Stimulated activated CD4-positive, alpha-beta T cell treated with anti-CD3 and anti-CD28 coated beads, TNF-alpha, amount 100 ng/mL, for 1 hour (primary cell): ENCODE results near the gene GRAMD2B.
"Not testable (repeated sequence)": the region's sequence is repeated elsewhere in the genome, so short reads cannot be mapped to it uniquely, and the experiment has no call there.

Experiments used
- DNase-seq, 3 donors: peaks; one replicate each; pipeline ENCODE4 v3.0.0-alpha.2; 2020; ENCODE audit warnings: low read depth in 3 of 3, low spot score in 1 of 3

Gene GRAMD2B, protein sequence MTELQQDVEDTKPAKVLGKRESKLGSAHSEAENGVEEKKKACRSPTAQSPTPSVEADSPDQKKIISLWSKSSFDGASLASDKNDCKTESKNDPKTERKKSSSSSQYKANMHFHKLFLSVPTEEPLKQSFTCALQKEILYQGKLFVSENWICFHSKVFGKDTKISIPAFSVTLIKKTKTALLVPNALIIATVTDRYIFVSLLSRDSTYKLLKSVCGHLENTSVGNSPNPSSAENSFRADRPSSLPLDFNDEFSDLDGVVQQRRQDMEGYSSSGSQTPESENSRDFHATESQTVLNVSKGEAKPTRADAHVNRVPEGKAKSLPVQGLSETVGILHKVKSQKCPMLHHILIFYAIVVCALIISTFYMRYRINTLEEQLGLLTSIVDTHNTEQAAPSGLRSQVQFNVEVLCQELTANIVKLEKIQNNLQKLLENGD

DNA sequence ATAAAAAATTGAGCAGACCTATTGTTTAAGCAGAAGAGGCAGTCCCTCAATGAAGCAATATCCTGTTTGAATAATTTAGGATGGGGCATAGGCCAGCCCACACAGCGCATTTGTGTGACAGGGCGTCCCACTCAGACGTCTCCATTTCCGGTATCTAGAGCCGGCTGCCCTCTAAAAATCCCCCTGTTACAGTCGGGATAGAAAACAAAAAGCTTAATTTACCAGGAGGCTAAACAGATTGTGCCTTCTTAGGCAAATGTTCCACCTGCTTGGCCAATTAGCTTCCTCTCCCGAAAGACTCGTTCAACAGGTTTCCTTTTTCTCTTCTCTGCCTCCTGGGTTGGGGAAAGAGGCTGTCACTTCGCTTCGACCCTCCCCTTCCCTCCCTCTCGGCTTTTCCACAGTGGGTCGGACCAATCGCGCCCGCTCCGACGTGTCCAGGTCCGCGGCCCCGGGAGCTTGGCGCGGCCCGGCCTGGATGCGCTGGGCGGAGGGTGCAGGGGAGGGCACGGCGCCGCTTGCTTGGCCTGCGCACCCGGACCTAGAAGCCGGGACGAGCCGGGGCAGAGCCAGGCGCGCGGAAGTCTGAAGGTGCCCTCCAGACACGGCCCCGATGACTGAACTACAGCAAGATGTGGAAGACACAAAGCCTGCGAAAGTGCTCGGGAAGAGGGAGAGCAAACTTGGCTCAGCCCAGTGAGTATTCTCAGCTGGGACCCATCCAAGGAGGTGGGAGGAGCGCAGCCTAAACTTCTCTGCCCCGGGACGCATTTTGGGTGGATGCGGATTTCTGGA lies at the start of gene GRAMD2B:
GRAMD2B (plus strand) TSS at position 416 of the 795 bp plus-strand sequence; CDS start at position 614, 198 bp downstream.
- peak; percentile 13 to 40 (median 29) for DNase-seq

DNA sequence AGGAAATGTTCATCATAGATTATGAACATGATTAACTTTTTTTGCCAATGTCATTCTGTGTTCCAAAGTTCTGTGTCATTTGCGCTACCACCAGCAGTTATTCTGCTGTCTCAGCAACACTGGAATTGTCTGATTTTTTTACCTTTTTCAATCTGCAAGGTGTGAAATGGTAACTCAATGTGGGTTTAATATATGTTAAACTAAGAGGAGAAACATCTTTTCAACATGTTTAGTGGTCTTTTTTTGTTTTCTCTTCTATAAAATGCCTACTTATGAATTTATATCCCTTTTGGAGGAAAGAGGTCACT lies 49.1 kb upstream of the GRAMD2B start:
- DNase-seq: no peak

DNA sequence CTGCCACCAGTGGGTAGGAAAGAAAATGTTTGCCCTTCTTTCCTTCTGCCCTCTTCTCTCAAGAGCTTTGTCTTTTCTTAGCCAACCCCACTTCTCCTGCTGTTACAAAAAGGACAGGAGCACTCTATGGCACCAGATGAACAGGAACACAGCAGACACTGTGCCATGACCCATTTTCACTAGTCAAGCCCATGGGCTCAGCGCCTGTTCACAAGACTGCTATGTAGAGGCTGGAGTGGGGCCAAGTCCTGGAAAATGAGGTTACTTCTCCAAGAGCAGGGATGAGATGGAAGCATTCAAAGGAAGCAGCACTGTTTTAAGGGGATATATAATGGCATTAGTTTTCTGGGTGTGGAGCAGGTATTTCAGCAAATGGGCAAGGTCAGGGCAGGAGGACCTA lies 46.8 kb upstream of the GRAMD2B start:
- no peak for DNase-seq

DNA sequence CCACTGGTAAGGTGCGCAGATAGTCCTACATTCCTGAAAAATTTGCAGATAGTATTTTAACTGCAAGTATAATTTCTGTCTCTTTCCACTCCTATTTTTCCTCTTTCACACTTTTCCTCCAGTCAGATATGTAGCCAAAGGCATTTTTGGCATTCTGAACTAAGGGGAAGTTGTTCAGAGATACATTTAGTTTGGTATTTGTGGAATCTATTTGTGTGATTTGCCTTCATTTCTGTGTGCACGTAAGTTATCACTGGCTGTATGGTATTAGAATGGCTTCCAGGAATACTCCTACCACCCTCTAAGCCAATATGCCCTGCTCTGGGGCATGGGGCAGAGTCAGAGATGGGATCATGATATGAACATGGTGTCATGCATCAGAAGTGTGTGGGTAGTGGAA lies 45.8 kb upstream of the GRAMD2B start:
- no peak for DNase-seq

DNA sequence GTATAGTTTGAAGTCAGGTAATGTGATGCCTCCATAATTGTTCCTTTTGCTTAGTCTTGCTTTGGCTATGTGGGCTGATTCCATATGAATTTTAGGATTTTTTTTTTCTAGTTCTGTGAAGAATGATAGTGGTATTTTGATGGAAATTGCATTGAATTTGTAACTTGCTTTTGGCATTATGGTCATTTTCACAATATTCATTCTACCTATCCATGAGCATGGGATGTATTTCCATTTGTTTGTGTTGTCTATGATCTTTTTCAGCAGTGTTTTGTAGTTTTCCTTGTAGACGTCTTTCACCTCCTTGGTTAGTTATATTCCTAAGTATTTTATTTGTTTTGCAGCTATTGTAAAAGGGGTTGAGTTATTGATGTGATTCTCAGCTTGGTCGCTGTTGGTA lies 42.9 kb upstream of the GRAMD2B start:
- not testable (repeated sequence) for DNase-seq

DNA sequence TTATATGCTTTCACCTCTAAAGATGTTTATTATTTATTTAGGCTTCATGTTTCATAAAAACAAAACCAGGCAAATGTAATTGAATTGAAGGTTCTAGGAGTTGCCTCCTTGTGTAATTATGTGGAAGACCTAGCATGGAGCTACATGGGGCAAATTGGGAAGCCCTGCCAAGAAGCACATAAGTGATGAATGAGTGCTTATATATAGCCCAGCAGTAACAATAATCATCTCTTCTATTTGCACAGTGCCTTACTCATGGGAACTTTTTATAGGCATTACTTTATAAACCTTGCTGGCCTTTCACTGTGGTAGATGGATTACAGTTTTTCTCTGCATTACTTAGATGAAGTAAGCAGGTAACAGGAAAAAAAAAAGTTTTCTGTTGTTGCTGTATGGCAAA lies 40.0 kb upstream of the GRAMD2B start:
- DNase-seq: no peak

DNA sequence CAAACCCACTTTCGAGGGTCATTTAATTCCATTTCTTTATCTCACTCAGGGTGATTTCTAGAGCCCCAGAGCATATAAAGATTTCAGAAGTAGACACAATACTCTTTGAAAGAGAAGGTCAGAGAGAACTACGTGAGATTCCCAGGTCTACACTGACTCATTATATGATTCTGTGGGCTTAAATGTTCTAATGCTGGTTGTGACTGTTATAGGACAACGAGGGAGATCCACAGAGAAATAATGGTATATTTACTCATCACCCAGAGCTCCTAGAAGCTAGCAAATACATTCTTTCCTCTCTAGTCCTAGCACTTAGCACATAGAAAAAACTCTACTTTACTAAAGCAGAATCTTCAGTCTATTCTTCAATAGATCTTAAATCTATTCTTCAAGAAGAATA lies 39.4 kb upstream of the GRAMD2B start:
- DNase-seq: no peak

DNA sequence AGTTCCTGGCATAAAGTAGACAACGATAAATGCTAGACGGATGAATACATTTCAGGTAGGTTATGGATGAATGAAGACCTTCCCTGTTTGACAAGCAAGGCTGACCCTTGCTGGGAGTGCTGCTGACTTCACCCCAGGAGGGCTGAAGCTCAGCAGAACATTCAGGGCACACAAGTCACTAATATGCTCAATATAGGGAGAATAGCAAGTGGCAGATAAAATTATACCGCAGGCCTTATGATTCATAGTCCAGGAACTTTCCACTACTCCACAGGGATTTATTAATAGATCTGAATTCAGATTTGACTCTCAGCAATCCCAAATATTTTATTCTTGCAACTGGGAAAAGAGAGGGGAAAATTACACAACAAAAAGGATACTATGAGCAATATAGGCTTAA lies 38.2 kb upstream of the GRAMD2B start:
- DNase-seq: no peak

DNA sequence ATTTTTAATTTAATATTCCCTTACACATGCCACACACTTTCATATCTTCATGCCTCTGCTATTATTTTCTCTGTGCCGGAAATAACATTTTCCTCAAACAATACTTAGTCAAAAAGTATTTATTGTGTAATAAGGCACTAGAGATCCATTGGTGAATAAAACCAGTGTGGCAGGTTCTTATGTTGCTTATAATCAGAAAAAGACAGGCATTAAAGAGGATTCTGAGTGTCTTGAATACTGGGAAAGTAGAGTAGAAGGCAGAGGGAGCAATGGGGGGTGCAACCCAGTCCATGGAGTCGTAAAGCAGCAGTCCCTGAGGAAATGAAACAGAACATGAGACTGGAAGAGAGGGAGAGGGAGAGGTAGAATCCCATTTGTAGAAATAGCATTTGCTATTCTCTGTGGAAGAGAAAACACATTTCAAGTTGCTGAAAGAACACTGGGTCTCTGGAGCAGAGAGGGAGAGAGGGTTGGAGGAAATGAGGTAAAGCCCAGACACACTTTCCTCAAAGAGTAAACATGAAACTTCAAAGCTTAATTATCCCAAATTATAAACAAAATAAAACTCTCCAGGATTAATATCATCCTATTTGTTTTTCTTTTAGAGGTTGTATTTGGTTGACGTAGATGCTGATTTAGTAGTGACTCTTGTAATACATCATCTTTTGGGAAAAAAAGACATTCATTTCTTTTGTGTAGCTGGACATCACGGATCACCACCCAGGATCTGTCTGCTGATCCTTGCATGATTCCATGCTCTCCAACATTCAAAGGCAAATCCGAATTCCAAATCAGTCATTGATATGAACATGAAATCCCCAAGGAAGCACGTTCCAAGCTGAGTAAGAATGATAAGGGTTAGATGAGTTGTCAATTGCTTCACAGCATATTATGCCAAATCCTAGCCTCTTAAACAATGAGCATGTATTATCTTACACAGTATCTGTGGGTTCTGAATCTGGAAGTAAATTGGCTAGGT lies 37.4 kb upstream of the GRAMD2B start:
- DNase-seq: no peak

DNA sequence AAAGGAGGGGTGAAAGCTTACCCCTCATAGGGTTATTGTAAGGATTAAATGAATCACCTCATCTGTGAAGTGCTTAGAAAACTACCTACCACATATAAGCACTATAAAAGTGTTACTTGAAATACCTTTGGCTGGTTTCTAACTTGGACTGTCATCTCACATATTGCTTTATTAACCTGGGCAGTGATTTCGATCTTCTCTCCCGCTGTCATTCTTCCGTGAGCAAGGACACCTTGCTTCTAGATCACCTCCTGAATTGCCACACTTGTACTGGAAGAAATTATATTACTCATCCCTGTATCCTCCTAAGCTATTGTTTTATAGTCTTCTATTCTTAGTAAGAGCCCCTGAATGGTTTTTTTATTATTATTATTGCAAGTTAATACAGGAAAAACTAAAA lies 34.0 kb upstream of the GRAMD2B start:
- no peak for DNase-seq

DNA sequence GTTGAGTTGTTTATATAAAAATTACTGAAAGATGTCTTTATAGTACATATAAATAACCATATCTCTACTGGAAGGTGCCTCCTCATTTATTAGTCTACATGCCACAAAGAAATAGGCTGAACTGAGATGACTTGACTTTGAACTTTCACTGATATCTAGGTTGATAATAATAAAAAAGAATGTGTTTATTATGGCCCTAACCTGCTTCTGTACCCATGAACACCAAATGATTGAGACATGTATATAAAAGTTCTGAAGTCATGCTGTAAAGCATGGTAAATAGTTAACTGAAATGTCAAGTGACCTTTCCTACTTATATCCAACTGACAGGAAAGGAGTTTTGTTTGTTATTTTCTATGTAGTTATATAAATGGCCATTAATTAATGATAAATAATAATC lies 33.2 kb upstream of the GRAMD2B start:
- no peak for DNase-seq

DNA sequence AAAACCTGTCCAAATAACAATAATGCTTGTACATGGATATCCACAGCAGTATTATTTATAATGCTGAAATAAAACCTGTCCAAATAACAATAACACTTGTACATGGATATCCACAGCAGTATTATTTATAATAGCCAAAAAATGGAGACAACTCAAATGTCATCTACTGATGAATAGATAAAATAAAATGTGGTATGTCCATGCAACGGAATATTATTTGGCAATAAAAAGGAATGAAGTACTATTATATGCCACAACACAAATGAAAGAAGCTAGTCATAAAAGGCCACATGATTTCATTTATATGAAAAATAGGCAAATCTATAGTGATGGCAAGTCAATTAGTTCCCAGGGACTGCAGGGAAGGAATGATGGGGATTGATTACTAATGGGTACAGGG lies 31.8 kb upstream of the GRAMD2B start:
- DNase-seq: no peak

DNA sequence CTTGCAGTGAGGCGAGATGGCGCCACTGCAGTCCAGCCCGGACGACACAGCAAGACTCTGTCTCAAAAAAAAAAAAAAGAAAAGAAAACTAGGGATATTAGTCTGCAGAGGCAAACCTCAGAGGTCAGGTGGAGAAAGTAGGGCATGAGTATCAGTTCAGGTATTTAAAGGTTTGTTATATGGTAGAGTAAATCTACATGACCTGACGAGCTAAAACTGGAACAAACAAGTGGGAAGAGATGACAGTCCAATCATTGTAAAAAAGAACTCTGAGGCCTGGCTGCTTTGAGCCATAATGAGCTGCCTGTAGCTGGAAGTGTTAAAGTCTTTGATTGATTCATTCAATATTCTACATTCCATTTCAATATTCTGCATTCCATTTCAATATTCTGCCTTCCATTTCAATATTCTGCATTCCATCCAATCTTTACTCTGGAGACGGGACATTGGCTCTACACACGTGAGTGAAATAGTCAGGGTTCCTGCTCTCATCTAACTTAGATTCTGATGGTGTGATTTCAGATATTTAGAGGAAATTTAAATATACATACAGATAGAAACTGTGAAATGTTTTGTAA lies 28.9 kb upstream of the GRAMD2B start:
- no peak for DNase-seq

DNA sequence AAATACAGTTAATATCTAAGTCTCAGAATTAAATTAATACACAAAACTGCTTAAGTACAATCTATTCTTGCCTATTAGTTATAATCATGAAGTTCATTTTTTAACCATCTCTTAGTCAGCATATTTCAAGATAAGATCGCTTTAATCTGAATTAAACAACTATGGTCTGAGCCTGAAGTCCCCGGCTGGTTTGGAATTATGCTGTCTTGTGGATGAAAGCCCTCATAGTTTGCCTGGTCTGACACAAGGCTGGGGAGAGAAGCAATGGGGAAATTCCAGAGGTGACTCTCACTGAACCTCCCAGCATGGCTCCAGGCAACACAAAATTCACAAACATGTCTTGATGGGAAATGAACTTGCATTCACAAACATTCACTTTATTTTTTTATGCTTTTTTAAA lies 28.0 kb upstream of the GRAMD2B start:
- no peak for DNase-seq

DNA sequence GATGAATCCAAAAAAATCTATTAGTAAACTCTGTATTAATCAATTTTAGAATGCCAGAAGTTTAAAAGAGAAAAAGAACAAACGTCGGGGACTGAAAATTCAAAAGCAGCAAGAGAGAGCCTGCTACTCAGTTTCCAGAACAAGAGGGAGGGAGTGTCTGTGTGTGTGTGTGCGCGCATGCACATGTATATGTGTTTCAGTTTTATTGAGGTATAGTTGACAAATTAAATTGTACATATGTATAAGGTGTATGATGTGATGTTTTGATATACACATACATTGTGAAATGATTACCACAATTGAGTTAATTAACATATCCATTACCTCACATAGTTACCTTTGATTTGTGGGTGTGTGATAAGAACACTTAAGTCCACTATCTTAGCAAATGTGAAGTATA lies 27.6 kb upstream of the GRAMD2B start:
- no peak for DNase-seq

DNA sequence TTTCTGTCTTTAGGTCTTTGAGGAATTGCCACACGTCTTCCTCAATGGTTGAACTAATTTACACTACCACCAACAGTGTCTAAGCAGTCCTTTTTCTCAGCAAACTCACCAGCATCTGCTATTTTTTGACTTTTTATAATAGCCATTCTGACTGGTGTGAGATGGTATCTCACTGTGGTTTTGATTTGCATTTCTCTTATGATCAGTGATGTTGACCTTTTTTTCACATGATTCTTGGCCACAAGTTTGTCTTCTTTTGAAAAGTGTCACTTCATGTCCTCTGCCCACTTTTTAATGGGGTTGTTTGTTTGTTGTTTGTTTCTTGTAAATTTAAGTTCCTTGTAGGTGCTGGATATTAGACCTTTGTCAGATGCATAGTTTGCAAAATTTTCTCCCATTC lies 26.5 kb upstream of the GRAMD2B start:
- not testable (repeated sequence) for DNase-seq

DNA sequence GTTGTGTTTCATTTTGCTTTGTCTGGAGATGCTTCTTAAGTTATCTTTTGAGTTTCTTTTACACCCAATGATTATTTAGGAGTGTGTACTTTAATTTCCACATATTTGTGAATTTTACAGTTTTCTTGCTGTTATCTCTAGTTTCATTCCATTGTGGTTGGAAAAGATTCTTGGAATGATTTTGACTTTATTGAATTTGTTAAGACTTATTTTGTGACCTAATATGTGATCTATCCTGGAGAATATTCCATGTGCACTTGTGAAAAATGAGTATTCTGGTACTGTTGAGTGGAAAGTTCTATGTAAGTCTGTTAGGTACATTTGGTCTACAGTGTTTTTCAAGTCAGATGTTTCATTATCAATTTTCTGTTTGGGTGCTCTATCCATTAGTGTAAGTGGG lies 24.4 kb upstream of the GRAMD2B start:
- DNase-seq: no peak

DNA sequence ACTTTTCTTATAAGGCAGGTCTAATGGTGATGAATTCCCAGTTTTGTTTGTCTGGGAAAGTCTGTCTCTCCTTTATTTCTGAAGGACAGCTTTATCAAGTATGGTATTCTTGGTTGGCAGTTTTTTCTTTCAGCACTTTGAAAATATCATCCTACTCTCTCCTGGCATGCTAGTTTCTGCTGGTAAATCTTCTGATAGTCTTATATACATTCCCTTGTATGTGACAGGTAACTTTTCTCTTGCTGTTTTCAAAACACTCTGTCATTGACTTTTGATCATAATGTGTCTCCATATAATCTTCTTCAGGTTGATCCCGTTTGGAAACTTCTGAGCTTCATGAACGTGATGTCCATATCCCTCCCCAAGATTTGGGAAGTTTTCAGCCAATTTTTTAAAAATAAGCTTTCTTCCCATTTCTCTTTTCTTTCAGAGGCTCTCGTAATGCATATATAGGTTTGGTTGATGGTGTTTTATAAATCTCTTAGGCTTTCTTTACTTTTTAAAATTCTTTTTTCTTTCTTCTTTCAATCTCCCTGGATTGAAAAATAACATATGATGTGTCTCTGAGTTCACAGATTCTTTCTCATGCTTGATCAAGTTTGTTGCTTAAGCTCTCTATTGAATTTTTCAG lies 22.5 kb upstream of the GRAMD2B start:
- DNase-seq: no peak

DNA sequence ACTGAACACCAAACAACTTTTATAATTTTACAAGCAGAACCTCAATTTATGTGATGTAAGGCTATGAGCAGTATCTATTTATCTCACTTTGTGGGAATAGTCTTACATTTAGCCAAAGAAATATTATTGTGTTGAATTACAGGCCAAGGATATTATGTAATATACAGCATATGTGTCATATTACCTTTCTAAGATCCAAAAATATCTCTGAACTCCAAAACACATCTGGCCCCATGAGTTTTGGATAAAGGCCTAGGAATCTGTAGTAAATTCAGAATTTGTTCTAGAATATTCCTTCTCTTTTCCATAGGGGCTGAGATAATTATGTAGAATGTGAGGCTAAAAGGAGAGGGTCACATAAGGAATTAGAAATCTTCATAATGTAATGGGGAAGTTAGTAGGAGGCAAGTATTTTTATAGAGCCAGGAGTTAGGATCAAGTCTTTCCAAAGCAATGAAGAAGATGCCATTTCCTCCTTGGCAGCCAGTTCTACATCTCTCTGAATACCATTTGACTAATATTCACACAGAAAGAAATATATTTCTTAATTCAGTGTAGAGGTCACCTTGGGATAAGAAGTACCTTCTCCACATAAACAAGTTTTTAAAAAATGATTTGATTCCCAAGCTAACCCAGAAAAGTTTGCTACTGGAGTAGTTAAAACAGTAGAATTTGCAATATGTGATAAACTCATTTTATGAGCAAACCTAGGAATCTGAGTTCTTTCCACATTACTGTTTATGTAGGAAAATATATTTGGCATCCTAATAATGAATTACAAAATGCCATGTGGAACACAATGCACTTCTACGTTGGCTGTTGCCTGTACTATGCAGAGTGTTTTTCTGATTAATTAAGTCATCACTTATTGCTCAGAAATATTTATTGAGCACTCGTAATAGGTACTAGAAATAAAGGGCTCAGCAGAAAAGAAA lies 20.3 kb upstream of the GRAMD2B start:
- DNase-seq: no peak

DNA sequence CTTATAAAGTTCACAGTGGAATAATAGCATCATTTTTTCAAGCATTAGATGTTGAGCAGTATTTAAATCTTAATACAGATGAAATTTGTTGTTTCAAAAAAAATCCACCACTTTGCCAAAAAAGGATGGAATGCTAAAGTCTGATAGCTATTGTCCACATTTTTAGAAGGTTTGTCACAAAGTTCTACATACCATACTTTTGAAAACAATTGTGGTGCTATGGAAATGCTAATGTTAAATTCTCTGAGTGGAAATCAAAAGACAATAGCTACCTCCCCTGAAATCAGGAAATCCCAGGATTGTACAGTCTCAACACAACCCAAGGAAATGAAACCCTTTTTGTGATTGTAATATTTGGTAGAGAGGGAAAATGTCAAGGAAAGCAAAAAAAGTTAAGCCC lies 19.3 kb upstream of the GRAMD2B start:
- DNase-seq: no peak
